NCI-H774 (cell line): Measurements from ENCODE around the gene AFF3.

Source experiments
- DNase-seq: peaks from one replicate; lab custom pipeline; 2025; lab: John Stamatoyannopoulos, UW

AFF3 gene

DNA sequence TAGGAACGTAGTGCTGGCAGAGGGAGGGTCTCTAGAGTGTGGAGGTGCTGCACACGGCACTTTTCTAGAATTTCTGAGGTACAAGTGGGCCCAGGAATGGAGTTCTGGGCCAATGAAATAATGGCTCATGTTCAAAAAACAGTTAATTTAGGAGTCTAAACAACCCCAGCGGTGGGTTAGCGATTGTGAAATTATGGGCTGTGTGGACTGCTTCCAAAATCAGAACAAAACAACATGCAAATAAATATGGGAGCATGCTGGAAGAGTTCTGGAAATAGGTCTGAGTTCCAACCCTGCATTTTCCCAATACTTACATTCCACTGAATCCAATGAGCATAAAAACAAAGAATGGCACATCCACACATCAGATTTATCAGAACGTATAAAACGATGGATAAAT is 317.6 kb downstream of the AFF3 start:
- DNase-seq: no peak

GRCh38 chr2:99822474-99823207 is 319.7 kb downstream of the AFF3 start:
- DNase-seq: no peak

- DNase-seq: no peak
Observed at GRCh38 chr2:99821984-99822383, 320.4 kb downstream of the AFF3 start.

DNA sequence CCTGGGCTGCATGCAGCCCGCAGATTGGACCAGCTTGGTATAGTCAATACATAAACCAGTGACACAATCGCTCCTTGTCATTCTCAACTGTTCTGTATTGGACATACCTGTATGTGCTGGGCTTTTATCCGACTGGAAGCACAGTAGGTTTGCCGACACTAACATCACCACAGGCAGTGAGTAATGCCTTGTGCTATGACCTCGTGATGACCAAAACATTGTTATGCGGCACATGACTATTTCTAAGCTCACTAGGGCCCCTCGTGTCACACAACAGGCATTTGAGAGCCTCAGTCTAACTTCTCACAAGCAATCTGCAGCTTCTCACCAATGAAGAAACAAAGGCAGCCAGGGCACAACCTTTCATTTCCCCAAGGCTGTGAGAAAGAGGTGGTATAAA is 320.8 kb downstream of the AFF3 start:
- no peak for DNase-seq

DNA sequence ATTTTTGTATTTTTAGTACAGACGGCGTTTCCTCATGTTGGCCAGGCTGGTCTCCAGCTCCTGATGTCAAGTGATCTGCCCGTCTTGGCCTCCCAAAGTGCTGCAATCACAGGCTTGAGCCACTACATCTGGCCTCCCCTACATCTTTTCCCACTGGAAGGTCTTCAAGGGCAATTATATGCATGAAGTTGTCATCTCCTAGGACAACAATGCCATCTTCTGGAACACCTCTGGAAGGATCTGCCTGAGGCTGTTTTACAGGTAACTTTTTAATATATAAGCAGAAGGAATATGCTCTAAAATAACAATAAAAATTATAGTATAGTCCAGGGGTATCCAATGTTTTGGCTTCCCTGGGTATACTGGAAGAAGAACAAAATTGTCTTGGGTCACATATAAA is 321.4 kb downstream of the AFF3 start:
- no peak for DNase-seq

- no peak for DNase-seq
Observed at GRCh38 chr2:99819766-99820165, 322.6 kb downstream of the AFF3 start.

DNA sequence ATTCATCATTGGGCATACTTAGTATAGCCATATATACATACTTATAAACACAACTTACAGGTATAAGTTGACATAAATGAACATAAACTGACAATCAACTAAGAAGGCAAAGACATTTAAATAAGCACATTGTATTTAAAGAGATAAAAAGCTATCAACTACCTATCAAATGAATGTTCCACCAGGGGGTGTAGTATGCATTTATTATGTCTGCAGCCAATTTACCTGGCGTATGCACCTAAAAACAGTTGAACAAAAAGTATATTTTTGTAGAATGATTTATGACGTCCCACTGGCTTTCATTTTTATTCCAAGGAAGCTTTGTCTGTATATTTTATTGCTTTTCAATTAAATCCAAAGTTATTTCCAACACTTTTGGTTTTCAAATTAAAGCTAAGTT is 323.5 kb downstream of the AFF3 start:
- no peak for DNase-seq

- DNase-seq: no peak
Observed at GRCh38 chr2:99816908-99817307, 325.5 kb downstream of the AFF3 start.

- DNase-seq: no peak
Observed at GRCh38 chr2:99812426-99812825, 330.0 kb downstream of the AFF3 start.

GRCh38 chr2:99811544-99811943 is 330.8 kb downstream of the AFF3 start:
- DNase-seq: no peak

DNA sequence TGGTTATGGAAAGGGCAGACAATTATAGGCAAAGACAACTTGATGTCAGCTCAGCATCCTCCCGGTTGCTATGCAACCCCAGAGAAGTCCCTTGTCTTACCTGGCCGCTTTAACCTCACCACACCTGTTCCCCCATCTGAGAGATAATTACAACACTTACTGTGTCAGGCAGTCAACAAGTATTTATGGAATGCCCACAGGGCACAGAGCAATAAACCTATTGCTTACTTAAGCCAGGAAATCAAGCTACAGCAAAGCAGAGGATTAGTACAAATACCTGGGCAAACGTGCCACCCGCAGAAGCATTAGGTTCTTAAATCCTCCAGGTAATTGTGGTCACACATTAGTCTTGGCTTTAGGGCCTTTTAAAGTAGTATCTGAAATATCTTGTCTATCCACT is 332.2 kb downstream of the AFF3 start:
- DNase-seq: no peak

DNA sequence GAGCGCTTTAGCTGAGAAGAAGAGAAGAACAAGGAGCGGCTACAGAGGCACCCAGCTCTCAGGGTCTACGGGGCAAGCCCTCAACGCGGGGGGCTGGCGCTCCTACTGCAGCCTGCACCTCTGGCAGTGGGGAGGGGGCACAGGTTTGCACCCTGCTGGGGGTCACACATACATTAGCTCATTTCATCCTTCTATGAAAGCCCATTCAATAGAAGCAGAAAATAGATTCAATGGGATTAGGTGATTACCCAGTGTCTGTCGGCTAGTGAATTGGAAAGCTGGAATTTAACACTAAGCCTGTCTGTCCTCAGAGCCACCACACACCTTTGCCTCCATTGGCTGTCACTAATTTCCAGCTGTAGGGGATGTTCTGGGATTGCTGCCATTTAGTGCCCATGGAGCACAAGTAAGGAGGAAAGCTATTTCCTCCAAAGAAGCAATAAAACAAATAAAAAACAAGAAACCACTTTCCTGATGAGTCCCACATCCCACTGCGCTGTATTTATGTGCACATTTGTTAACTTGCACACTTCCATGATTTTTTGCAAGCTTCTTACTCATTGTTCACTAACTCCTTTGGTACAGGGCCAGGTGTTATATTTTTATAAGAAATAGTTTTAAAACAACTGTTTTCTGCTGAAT is 333.0 kb downstream of the AFF3 start:
- no peak for DNase-seq

DNA sequence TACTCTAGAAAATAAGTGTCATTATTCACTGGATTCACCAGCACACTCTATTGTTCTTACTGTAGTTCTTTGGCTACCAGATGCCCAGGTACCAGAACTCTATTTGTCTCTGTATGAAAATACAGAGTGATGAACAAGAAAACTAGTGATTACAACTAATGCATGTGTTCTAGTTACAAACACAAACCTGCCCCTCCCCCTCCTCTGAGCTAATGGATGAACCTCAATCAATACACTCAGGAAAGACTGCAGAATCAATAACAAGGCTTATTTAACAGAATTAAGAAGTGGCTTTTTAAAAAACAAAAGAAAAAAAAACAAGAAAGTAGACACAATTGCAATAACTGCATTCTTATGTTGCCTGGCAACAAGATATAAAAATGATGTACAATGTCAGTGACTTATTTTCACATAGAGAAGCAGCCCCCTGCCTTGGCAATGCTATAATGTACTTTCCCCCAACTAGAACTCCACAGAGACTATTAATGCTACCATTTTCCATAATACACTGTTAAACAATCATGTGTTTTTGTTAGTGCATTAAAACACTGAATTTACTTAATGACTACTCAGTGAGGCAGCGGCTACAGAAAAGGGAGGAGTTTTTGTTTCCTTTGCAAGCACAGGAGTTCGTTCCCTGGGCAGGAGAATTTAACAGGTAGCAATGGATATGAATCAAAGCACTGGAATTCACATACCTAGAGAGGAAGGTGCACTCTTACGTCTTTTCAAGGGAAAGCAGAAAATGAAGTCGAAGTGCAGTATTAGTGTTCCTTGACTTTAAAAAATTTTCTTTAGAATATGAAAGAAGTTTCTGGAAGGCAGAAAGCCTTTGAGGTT is 333.8 kb downstream of the AFF3 start:
- no peak for DNase-seq

DNA sequence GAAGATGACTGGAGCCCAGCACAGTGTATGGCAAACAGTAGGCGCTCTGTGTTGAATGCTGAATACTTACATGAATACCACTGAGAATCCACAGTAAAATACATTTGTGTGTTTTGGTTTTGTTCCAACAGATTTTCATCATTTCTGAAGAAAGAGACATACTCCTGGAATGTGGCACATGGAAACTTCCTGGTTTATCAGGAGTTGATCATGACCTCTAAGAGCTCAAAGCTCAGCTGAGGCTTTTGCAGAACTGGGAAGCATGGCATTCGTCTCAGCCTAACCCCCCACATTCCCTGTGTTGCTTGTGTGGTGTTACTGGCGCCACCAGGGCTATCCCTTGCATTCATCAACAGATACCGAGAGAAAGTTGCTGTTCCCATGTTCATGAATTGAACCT is 335.6 kb downstream of the AFF3 start:
- no peak for DNase-seq

- no peak for DNase-seq
Observed at GRCh38 chr2:99805930-99806476, 336.4 kb downstream of the AFF3 start.

- no peak for DNase-seq
Observed at GRCh38 chr2:99803846-99804245, 338.5 kb downstream of the AFF3 start.

GRCh38 chr2:99802734-99803133 is 339.7 kb downstream of the AFF3 start:
- no peak for DNase-seq

DNA sequence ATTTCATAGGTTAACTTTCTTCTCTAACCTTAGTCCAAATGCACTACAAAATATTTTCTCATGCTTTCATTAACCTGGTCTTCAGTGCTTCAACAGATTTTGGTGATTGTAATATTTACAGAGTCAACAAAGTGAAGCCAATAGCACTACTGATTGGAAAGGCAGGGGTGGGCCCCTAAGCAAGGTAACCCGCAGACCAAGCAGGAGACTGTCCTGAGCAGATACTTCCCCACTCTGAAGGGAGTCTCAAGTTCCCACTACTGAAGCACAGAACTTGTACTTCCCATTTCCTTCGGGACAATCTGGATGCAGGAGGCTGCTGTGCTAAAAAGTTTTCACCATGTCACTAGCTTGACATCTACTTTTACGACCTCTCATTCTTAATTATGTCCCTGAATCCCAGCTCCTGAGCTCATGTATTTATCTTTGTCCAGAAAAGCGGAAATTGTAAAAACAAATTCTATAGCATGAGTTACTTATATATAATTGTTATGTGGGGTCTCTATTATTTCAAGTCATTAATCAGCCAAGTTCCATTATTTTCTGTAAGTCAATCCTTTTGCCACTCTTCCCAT is 341.0 kb downstream of the AFF3 start:
- no peak for DNase-seq

- no peak for DNase-seq
Observed at GRCh38 chr2:99797475-99797874, 344.9 kb downstream of the AFF3 start.

- no peak for DNase-seq
Observed at GRCh38 chr2:99794414-99794813, 348.0 kb downstream of the AFF3 start.

DNA sequence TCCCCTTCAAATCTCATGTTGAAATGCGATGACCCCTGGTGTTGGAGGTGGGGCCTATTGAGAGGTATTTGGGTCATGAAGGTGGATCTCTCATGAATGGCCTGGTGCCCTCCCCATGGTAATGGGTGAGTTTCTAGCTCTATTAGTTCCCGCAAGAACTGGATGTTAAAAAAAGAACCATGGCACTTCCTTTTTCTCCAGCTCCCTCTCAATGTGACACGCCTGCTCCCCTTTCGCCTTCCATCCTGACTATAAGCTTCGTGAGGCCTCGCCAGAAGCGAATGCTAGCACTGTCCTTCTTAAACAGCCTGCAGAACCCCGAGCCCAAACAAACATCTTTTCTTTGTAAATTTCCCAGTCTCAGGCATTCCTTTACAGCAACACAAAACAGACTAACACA is 349.4 kb downstream of the AFF3 start:
- no peak for DNase-seq

DNA sequence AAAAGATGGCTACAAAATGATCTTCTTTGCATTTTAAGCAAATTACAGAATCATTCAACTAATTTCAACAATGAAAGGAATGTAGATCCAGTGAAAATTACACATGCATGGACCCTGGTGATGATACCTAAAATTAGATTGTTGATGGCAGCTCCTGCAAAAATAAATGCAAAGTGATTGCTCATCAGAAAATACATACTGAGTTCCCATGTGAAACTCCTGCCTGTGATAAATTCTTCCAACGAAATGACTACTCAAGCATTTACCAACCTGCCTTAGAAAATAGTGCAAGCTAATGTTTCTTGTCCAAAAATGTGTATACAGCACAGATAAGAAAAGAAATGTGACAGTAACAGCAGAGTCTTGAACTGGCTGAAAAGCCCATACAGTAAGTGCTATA is 352.5 kb downstream of the AFF3 start:
- DNase-seq: no peak
